Central memory CD4-positive, alpha-beta T cell (primary cell): Measurements from ENCODE around the gene PTPRT.

Experiments used
- DNase-seq: peaks from one replicate; pipeline ENCODE4 v3.0.0; 2022

PTPRT gene

DNA sequence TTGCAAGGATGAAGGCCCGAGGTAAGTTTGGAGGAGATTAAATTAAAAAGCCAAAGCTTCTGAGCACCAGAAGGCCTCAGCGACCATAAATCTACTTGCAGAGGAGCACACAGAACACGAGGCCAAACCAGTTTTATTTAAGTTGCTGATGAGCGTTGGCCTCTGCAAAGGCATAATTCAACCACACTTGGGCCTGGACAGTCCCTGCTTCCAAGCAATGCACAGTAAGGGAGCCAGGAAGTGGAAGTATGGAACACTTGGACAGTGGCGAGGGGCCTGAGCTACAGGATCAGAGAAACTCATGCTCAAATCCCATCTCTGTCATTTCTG lies 92.8 kb downstream of the PTPRT start:
- DNase-seq: no peak

DNA sequence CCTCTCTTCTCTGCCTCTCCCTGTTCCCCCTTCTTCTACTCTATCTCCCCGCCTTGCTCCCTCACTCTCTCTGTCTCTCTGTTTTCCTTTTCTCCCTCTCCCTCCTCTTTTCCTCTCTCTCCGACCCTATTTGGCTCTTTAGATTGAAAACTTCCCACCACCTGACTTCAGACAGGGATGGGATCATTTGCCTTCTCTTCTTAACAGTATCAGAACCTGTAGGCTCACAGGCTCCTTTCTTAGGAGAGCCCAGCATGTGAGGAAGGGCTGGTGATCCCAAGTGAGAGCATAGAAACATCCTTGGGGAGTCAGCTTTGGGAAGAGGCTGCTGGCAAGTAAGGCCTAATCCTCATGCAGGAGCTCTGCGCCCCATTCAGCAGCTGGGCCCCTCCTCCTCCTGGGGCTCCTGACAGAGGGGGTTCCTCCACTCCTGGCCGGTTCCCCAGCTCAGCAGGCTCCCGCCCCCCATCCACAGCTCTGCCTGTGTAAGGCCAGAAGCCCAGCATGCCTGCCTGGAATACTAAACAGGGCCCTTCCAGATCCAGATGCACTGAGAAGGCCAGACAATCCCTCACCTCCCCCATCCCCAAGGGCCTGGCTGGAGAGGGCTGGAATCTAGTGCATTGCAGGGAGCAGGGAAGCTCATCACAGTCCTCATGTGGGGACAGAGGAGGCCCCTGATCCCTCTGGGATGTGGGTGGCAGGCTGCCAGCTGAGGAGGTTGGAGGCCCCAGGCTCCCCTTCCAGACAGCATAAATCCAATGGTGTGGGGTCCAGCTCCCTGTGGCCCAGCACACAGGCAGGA lies 93.4 kb downstream of the PTPRT start:
- no peak for DNase-seq

DNA sequence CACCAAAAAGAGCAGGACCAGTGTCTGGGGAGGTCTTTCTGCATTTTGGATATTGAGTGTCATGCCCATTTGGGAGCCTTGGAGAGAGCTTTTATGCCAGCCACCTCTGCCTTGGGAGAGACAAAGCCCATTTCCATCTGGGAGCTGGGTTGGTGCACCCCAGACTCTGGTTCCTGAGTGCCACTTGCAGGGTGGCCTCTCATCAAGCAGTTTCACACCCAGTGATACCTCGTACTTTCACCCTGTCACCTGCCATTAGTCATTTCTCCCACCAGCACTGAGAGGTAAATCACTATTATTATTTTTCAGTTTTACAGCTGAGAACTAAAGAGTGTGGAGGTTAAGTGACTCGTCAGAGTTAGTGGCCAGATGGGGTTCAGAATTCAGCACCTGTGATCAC lies 94.7 kb downstream of the PTPRT start:
- no peak for DNase-seq

DNA sequence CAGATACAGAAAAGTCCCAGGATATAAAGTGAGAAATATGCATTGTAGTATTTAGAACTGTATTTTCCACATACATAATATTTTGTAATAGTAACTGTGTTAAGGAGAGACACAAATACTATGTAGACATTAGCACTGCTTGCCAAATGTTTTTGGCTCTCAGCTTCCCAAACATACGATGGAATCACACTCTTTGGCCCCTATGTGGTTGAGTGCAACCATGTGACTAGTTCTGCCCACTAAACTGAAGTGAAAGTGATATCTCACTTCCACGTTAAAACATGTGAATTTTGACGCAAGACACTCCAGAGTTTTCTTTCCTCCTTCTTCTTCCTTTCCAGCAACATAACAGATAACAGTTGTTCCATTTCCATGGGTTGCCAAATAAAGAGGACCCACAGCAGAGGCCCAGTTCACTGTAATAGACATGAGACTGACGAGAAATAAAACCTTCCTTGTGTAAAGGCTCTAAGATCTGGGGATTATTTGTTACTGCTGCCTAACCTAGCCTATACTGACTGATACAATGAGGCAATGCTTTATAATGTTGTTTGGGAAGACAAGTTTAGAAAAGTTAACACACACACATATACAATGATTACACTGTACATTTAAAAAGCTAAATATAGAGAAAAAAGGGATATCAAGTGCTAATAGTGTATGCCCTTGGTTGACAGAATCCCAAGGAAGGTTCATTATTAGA lies 97.2 kb downstream of the PTPRT start:
- DNase-seq: no peak

DNA sequence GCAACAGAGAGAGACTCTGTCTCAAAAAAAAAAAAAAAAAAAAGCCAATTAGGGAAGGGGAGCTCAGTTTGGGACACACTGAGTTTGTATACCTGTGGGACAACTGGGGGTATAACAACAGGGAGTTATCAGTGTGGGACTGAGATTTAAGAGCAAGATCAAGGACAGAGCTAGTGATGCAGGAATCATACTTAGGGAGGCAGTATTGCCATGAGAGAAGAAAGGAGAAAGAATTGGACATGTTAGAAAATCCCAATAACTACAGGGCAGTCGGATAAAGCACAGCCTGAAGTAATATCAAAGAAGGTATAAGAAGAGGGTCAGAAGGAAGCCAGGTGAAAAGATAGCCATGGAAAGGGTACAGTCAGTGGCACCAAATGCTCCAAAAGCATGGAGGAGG lies 121.2 kb downstream of the PTPRT start:
- no peak for DNase-seq

DNA sequence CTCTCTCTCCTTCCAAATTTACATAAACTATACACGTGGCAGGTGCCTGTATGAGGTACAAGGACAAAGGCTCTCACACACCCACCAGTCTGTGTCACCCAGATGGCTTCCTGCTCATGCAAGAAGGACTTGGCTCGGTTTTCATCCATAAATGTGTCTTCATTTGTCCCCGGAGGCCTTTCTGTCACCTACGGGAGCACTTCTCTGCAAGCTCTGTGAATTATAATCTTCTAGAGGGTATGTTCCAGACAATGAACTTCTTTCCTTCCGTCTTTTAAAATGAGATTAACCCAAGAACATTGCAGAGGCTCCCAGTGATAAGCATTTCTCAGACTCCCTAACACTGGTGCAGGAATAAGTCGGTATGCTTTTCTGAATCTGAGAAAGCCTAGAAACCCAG lies 123.6 kb downstream of the PTPRT start:
- DNase-seq: no peak

DNA sequence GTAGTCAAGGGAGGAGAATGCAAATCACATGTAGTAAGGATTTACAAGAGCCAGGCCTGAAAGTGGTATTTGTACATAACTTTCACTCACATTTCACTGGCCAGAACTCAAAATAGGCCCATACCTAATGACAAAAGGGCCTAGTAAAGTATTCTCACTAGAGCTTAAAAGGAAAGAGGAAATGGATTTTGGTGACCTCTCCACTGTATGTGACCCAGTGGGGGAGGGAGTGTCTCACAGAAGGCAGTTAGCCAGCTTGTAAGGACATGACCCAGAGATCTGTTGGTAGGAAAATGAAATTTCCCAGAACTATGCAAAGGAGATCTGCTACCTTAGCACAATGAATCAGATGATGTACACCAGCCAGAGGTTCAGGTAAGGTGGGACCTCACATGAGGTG lies 124.4 kb downstream of the PTPRT start:
- DNase-seq: no peak

DNA sequence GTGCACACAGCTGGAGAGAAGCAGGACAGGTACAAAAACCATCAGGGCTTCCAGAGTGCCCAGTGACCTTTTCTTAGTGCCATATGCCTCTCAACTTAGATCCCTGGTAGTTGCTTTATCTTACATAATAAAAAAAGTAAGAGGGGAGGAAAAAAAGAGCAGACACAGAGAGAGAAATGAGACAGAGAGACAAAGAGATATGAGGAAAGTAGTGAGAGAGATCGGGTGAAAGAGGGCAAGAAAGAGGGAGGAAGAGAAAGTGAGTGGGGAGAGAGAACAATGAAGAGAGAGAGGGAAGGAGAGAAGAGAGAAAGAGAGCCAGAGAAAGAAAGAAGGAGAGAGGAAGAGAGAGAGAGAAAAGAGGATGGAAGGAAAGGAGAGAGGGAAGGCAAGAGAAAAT lies 131.6 kb downstream of the PTPRT start:
- DNase-seq: no peak

DNA sequence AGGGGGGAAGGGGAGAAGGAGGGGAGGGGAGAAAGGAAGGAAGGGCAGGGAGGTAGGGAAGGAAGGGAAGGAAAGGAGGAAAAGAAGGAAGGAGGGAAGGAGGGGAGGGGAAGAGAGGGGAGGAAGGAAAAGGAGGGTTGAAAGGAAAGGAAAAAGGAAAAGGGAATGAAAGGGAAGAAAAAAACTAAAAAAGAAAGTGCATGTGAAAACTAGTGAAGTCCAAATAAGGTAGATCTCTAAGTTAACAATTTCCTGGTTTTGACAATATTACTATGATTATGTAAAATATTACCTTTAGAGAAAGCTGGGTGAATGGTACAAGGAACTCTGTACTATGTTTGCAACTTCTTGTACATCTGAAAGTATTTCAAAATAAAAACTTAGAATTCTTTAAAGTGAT lies 132.4 kb downstream of the PTPRT start:
- no peak for DNase-seq

DNA sequence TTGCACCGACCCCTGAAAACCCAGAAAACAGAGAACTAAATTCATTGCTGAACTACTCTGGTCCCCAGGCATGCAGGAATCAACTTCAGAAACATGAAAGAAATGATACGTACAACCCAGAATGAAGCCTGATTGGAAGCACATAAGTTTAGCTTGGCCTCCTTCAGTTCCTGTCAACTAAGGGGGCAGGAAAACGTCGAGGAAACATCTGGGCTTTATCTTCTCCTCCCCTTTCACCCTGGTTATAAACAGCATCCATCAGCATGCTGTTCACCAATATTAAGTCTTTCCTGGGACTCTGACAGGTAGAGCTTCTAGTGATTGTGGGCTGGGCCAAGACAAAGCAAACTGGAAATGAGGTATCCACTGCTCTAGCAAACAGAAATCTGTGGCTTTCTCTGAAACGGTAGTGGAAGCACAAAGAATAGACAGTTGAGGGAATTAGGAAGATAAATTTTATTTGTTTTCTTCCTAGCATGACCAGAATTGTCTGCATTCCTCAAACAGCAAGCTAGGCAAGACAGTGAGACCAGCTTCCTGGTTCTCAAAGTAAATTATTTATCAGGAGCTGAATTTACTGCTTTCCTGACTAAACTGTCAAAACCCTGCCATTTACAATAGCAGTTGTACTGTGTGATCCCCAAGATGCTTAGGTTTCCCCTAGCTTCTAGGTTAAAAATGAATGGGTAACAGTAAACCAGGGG lies 134.4 kb downstream of the PTPRT start:
- DNase-seq: no peak

DNA sequence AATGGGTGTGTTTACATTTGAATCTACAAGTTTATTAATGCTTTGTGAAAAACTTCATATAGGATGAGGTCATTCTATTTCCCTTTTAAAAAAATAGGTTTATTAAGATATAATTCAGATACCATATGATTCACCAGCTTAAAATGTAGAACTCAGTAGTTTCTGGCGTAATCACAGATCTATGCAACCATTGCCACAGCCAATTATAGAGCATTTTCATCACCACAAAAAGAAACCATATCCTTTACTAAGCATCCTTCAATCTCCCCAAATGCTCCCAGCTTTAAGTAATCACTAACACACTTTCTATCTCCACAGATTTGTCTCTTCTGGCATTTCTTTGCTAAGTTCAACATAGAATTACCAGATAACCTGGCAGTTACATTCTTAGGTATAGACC lies 137.2 kb downstream of the PTPRT start:
- DNase-seq: no peak

DNA sequence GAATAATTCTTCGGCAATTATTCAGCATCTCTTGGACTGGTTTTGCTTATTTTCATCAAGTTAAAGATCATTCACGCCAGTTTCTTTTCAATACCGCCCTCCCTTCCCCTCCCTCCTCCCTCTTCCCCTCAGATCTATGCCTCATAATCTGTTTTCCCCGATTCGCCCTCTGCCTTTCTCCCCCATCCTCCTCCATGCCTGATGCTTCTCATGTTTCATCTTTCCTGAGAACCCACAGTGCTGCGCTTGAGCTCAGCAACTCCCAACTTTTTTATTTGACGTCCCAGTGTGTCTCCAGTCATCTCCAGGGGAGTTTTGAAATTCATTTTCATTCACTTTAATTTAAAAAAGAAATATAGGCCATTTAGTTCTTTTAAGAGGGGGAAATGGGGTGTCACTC lies 142.7 kb downstream of the PTPRT start:
- no peak for DNase-seq

DNA sequence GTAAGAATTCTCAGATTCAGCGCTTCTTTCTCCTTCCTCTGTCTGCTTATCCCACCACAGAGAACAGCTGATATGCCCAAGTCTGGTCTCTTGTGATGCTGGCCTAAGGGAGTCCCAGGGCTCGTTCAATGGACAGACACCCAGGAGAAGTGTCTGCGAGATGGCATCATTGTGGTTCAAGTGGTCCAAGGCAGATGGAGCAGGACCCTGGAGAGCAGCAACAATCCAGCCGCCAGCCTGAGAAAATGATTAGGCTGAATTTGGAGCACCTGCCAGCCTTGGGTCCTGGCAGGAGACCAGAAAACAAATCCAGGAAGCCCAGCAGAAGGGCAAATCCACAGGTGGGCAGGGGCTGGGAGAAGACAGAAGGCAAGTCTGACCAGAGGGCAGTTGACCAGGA lies 145.8 kb downstream of the PTPRT start:
- no peak for DNase-seq

DNA sequence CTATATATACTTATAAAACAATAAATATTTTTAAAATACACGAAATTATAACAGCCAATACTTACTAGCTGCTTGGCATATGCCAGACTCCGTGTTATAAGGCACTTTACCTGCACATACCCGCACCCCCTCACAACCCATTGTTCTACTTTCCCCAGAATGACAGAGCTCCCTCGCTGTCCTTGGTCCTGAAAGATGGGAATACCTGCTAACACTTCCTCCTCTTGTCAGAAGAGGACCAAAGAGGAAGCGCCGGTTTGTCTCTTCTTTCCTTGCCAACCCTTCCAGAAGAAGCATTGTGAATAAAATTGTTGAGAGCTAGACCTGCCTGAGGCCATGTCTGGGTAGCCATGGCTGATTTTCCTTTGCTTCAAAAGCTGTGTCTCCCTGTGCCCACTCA lies 149.3 kb downstream of the PTPRT start:
- DNase-seq: no peak

DNA sequence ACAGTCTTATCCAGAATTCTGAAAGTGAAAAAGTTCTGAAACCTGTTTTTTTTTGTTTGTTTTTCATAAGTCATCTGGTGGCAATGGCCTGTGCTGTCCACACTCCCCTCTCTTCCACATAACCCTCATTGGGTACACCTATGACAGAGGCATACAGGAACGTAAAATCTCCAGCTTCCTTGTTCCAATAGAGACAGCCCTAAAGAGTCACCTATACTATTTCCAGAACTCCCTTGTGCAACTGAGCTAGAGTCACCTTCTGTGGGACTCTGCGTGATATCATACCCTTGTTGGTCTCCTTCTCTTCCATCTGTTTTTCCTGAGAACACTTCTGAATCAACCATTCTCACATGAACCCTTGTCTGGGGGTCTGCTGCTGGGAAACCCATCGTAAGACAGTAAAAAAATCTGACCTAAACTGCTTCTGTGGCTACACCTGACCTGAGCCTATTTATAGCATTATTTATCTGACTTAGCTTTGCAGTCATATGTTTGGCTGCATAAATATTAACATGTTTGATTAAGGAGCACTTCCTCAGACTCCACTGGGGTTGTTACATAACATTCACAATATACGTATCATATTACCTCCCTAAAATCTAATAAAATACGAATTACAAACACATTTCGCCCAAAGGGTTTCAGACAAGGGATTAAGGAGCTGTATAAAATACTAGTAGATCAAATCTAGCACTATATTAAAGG lies 151.9 kb downstream of the PTPRT start:
- DNase-seq: no peak

DNA sequence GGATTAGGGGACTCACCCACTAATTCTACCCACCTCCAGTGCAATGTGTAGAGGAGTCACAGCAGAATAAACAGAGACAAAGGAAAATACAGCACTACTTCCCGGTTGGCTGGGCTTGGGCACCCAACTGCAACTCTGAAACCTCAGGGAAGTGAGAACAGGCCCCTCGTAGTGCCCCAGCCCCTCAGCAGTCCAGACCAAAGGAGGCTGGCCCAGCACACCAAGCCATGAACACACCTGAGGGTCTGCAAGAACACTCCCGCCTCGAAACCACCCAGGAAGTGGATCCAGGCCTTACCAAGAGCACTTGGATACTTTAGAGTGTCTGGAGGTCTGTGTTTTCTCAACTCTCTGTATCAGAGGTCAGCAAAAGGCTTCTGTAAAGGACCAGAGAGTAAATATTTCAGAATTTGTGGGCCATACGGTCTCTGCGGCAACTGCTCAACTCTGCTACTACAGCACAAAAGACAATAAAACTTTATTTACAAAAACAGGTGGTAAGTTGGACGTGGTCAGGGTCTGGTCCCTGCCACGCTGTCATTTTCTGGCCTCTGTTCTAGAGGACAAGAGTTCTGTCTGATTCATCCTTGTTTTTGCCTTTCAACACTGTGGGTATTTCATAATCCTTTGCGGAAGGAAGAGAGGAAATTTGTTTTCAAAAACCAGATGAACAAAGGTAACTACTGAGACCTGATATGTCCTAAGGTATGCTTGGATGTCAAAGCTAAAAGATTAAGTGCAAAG lies 154.6 kb downstream of the PTPRT start:
- no peak for DNase-seq

DNA sequence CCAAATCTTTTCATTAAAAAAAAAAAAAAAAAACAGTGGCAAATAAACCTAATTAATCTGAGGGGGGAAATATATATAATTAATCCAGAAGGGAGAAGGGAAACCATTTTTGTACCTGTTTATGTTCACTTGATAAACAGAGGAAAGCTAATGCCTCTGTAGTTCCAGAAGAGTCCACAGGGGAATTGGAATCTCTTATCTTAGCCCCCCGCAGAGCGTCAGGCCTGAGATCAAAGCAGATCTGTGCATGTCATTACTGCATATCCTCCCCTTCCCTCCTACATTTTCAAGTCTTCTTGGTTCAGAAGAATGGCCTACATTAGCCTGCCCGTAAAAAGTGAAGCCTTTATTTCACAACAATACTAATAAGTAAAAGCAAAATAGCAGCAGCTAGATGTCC lies 157.2 kb downstream of the PTPRT start:
- DNase-seq: no peak

DNA sequence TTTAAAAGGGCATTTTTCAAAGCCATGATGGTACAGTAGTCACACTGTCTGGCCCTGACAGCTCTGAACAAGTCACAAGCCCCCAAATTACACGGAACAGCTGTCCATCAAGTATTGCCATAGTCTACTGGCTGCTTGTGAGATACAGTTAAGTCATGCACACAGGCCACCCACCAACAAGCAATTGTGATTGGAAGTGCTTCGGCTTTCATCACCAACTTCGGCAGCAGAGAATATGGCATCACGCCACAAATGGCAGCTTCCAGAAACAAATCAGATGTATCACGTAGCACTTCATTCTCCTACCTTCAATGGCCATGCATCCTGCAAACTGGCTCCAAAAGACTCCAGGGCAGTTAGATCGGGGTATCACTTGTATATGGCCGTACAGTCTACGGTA lies 160.5 kb downstream of the PTPRT start:
- DNase-seq: no peak

DNA sequence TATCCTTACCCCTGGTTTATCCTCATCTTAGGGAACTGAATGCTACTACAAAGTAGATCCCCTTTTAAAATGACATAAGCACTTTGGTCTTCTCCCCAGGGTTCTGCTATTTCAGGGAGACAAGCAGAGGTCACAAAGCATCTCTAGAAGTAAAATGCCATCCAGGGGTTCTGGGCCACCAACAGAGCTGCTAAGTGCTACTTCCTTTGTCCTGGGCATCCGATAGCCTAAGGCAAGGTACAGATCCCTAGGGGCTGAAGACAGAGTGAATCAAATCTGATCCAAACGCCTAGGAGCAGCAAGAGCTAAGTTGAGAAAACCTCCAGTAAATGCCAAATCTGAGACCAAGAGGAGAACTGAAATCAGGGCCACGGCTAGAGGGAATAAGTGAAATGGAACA lies 161.2 kb downstream of the PTPRT start:
- DNase-seq: no peak

DNA sequence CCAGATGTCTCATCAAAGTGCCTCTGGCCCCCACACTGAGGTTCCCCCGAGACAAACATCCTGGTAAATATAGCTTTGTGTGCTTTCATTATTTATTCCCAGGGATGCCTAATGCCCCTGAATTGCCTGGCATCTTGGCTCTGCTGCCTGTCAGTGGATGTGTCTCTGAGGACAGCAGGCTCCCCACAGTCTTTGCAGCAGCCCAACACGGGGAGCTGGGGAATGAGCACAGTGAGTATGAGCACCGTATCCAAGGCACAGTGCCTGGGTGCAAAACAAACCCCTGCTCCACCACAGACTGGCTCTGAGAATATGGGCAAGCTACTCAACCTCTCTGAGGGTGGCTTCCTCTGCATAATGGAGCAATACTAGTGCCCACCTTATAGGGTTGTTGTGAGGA lies 165.9 kb downstream of the PTPRT start:
- DNase-seq: no peak

DNA sequence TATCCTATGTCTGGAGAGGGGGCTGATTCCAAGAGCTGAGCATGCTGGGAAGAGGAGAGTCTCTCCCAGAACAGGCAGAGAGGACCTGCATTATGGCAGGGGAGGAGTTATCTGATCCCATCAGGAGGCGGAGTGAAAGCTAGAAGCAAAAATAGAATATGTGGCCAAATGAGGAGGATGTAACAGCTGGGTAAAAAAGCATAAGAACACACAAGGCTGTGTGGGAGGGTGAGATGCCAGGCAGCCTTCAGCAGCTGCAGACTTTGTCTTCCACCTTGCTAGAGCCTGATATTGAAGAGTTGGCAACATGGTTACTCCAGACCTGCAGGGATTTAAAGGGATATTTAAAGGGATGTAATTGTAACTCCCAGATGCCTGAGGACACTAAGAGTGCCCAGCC lies 167.1 kb downstream of the PTPRT start:
- no peak for DNase-seq

DNA sequence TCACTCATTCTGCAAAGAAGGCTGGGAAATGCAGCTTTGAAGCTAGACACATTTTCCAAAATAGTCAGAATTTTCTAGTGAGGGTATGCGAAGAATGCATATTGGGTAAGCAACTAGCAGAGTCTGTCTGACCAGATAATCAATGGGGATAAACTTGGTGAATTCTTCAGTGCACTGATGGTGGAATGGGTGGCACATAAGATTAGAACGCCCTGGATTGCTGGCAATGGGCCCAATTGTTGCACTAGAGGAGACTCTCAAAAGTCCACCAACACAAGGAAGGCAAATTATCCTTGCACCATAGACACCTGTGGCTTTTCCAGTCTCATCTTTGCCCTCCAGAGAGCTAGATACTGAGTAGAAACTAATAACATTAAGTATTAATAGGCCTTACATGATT lies 167.6 kb downstream of the PTPRT start:
- DNase-seq: no peak
